GM10266 (cell line): ENCODE results near the gene PHF21A.

ENCODE experiments used
- DNase-seq: peaks from one replicate; pipeline ENCODE4 v3.0.0; 2012; ENCODE audit errors: extremely low spot score
- CTCF ChIP-seq: IDR thresholded peaks from 2 replicates; pipeline ENCODE4 v1.5.1; 2012; ENCODE audit warnings: mild to moderate bottlenecking, low read depth; ENCODE audit not compliant: control insufficient read depth, insufficient read depth; ENCODE audit errors: missing control alignments

PHF21A gene

GRCh38 chr11:45931739-45932138 is 189.5 kb downstream of the PHF21A start:
- DNase-seq: no peak
- TF ChIP-seq CTCF: no peak

- no peak for TF ChIP-seq CTCF
- no peak for DNase-seq
Observed at GRCh38 chr11:45930951-45931570, 190.2 kb downstream of the PHF21A start.

- no peak for TF ChIP-seq CTCF
Observed at GRCh38 chr11:45930031-45930794, 191.0 kb downstream of the PHF21A start.

GRCh38 chr11:45929486-45930030 is 191.7 kb downstream of the PHF21A start:
- TF ChIP-seq CTCF: no peak
- DNase-seq: no peak

More at GRCh38 chr11:45930031-45930794, 191.0 kb downstream of the PHF21A start:
- peak; percentile 88 for DNase-seq

GRCh38 chr11:45928535-45929215 is 192.6 kb downstream of the PHF21A start:
- peak; percentile 7 for DNase-seq
- TF ChIP-seq CTCF: no peak

- TF ChIP-seq CTCF: no peak
- DNase-seq: peak; percentile 5
Observed at GRCh38 chr11:45927684-45928413, 193.4 kb downstream of the PHF21A start.

- DNase-seq: peak; percentile 13
- no peak for TF ChIP-seq CTCF
Observed at GRCh38 chr11:45927332-45927683, 193.9 kb downstream of the PHF21A start.
